Inflammatory macrophage treated with lipopolysaccharide for 4 hours (primary cell): ENCODE results near the gene CMC2.

ENCODE experiments used
- DNase-seq: peaks from one replicate; pipeline ENCODE4 v3.0.0-alpha.2; 2020

CMC2 gene

DNA sequence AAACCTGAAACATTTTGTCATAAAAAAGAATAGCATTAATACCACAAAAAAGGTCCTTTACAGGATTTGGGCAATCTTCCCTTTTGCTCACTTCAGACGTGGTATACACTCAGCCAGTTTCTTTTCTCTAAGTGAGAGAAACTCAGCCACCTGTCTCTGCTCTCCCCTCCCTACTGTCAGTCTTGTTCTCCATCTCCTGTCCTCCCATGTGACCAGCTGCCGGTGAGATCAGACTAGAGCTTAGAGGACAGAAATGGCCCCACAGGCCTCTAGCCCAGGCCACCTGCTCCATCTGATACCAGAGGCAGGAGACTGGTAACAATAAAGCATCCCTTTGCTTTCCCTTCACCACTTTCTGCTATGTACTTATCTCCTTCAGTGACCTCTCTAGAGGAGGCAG, 34.9 kb downstream of the CMC2 start:
- no peak for DNase-seq

DNA sequence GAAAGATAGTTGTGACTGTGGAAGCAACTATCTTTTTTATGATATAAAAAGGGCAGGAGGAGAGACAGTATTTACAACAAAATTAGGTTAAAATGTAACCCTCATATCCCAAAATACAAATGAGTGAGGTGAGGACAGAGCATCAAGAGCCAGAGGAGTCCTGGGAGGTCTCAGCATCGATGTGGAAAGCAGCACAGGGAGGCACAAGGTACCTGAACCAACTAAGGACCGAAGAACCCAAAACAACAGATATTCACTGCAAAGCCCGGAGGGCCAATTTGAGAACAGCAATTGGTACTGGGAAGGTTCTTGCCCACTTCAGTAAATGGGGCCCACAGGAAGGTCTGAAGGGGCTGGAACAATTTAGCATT, 37.6 kb downstream of the CMC2 start:
- DNase-seq = no peak

DNA sequence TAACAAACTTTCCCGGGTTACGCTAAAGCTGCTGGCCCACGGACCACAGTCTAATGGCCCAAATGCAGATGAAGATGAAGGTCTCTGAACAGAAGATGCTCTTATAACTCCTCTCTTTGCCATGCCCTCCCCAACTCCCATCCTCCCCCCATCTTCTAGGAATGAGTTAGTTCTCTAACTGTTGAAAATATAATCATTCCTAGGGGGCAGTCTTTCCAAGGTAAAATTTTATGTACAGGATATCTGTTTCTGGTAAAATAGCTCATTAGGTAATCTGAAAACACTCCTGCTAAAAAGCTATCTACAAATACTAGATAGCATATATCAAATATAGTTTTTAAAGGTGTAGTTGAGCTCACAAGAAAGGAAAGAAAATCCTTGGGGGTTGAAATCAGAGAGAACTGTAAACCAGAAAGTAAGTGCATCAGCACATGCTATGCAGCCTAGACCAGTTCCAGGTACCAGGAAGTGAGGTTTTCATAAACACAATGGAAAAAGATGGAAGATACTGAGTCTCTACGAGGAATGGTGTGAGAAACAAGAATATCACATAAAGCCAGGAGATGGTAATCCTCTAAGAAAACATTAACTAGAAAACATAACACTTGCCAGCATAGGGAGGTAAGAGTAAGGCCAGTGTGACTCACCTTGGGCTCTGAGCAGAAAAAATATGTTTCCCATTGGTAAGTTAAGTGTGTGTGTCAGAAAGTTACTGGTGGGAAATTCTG, 38.1 kb downstream of the CMC2 start:
- no peak for DNase-seq

DNA sequence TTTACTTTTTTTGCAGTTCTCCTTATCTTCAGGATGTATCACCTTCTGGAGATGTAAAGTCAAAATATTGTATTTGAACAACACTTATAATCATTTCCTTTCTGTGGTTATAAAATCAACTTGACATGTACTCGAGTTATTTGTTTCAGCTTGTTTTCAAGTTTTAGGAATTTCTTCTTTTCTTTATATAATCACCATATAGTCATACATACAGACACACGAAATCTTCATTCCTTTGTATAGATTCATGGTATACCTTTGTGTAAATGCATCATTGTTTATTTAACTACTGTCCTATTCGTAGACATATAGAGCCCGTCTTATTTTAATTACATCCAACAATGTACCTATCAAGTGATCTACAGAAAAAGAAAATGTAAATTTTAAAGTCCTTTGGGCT, 40.1 kb downstream of the CMC2 start:
- DNase-seq = no peak

DNA sequence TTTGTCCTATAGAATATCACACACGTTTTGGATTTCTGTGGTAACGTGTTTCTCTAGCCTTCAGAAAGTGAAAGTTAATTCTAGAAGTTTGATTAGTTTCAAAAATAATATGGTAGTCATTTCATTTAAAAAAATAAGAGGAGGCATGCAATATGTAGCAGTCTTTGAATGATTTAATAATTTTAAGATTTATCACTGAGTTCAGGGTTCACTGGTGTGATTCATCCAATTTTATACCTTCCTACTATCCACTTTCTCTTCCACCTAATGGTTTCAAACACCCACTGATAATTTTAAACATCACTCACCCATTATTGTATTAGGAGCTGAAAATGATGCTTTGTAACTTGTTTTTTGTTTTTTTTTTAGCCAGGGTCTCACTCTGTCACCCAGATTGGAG, 42.3 kb downstream of the CMC2 start:
- no peak for DNase-seq

DNA sequence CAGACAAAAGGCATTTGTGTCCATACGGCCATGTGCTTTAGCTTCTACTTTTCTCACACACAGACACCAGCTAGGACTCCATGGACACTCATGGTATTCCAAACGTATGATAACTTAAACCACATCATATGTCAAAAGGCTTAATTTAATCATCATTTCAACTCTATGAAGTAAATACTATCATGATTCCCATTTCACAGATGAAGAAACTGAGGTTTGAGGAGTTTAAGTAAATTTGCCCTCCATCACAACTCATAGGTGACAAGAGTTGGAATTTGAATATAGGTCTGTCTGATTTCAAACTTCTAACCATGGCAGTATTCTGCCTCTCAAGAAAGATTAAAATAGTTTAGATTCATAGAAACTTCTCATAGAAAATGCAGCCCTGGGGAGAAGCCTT, 43.8 kb downstream of the CMC2 start:
- no peak for DNase-seq

DNA sequence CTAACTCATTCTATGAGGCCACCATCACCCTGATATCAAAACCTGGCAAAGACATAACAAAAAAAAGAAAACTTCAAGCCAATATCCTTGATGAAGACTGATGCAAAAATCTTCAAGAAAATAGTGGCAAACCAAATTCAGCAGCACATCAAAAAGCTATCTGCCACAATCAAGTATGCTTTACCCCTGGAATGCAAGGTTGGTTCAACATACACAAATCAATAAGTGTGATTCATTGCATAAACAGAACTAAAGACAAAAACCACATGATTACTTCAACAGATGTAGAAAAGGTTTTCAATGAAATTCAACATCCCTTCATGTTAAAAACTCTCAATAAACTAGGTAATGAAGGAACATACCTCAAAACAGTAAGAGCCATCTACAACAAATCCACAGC, 48.4 kb downstream of the CMC2 start:
- no peak for DNase-seq

DNA sequence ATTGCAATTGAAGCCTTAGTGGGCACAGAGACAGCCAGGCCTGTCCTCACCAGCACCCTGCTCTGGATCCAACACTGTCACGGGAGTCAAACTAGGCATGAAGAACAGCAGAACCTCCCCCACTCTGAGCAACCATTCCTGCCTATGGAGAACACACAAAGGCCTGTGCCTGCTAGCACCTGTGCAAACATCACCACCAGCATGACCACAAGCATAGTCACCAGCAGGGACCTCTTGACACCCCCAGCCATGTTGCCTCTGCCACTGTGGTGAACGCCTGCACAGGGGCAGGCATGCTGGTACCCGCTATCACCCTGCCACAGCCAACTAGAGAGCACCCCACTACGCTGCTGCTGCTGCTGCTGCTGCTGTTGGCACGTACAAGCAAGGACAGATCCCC, 51.7 kb downstream of the CMC2 start:
- DNase-seq = no peak

DNA sequence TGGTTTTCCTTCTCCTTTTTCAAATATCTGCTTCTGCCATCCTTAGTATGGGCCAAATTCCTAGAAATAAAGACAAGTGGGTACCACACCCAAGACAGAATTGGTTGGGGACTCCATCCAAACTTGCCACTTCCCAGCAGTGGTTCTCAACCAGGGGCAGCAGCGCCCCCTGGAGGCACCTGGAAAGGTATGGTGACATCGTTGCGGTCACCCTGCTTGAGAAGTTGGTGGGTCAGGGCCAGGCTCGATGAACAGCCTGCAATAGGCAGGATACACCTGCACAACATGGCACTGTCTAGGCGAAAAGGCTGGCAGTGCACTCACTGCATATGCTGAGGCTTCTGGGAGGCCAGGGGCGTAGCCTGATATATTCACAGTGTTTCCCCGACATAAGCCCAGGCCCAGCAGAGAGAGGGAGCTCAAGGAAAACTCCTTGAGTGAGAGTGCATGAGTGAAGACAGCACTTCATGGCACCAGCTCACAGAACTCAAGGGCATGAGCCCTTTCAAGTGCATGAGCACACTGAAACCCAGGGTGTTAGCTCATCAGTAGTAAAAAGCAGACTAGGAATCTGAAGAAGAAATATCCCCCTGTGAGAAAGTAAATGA, 57.7 kb downstream of the CMC2 start:
- DNase-seq = no peak

DNA sequence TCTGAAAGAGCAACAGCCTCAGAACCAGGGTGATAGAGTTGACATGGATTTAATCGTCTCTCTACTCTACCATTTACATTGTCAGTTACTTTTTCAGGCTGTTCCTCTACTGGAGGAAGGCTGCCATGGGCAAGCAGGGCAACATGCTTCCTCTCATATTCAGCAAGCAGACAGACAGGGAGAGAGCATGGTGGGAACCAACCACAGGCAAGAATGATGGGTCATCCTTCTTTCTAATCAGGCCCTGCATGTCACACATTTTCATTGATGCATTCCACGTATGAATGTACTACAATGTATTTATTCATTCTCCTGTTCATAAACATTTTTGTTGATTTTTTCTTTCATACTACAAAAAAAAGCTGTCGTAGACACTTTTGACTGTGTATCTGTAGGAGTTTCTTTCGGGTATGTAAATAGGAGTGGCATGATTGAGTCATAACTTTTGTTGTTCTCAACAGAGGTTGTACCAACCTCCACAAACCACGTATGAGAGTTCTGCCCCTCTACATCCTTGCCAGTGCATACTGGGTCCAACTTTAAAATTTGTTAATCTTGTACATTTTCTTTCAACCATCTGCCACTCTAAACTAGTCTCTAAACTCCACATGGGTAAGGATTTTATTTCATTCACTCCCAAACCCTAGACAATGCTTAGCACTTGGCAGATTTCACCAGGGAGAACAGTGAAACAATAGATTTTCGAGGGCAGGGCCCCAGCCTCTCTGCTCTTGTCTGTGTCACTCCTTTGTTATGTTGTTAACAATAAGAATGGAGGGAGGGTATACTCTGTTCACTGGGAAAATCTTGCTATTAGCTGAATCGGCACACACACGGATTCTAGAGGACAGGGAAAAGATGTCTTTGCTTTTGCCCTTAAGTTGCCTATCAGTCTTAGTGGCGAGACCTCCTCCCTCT, 58.7 kb downstream of the CMC2 start:
- no peak for DNase-seq

DNA sequence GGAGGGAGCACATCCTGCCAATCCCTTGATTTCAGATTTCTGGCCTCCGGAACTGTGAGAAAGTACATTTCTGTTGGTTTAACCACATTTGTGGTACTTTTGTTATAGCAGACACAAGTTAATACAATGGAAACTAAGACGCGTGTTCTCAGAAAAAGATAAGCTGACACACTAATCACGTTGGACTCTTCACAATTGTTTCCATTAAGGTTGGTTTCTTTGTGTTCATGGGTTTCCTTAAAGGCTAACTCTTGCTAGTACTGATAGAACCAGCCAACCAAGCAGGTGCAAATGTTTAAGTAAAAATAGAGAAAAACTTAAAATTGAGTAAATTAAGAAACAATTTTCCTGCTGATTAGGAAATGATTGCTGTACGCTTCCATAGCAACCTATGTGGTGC, 59.4 kb downstream of the CMC2 start:
- no peak for DNase-seq

DNA sequence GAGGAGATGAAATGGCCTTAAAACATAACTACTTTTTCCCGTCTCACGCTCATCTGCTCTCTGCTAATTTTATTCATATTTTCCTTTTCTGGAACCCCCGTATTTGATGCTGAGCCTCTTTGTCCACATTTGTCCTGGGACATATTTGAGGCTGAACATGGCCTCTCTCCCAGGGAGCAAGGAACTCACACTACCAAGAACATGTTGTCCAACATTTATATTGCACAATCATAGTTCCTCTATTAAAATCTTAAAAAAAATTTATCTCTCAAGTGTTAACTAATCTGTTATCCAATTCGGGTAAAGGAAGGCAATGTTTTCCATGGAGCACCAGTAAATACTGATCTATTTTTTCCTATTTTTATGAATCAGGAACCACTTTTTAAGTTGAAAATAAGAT, 60.2 kb downstream of the CMC2 start:
- no peak for DNase-seq

DNA sequence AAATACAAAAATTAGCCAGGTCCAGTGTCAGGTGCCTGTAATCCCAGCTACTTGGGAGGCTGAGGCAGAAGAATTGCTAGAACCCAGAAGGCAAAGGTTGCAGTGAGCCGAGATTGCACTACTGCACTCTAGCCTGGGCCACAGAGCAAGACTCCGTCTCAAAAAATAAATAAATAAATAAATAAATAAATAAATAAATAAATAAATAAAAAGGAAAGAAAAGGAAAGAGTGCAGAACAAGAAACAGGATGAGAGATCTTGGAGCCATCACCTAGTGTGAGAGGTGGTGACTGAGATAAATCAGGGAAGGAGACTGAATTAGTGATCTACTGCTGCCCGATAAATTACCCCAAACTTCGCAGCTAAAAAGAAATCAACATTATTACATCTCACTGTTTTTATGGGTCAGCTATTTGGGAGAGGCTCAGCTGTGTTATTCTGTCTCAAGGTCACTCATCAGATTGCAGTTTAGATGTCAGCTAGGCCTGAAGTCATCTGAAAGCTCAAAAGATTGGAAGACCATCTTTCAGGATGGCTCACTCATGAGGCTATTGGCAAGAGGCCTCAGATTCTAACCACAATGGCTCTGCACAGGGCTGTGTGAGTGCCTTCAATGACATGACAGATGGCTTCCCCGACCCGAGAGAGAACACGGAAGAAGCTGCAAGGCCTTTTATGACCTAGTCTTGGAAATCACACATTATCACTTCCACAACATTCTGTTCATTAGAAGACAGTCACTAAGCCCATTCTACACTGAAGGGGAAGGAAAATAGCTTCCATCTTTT, 66.4 kb downstream of the CMC2 start:
- no peak for DNase-seq

DNA sequence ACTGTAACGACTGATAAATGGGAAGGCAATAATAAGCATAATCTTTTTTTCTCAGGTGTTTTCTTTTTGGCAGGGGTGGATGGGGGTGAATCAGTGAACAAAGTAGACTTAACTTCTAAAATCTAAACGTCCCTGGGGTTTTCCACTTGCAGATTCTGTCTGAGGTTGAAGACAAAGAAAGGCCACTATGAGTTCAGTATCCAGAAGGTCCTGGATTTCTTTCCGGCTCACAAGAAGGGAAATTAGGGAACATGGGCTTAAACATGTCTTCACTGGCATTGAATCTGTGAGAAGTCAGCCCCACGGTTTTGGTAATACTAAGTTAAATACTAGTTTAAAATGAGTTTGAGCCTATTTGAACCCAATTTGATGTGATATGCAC, 67.8 kb downstream of the CMC2 start:
- no peak for DNase-seq

DNA sequence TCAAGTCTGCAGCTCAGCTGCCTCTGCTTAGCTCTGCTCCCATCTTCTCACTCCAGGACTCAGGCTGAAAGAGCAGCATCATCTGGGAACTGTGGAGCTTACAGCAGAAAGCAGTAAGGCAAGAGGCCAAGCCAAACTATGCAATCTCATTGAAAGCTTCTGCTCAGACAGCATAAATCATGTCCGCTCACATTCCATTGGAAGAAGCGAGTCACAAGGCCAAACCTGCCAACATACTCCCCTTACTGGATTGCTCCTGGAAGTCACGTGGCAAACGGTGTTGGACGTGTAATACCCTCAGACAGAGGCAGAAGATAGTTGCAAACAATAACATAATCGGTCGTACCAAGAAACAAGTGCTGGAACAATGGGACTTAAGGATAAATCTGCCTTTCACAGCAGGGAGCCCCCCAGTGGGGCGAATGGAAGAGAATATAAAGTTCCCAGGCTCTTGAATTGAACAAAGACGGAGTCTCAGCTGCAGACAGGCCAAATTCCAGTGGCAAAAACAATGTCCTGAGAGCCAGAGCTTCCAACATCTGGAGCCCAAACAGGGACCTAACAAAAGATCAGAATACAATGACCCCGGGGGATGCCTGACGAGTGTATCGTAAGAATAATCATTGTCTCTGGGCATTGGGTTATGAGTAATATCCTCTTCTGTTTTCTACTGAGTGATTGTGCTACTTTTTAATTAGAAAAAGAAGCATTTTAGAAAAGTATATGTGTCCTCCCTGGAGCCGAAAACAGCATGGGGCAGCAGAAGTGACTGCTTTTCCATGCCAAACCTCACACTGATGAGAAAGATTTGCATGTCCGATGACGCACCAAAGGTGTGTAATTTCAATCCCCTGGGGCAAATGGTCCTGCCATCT, 68.4 kb downstream of the CMC2 start:
- no peak for DNase-seq

DNA sequence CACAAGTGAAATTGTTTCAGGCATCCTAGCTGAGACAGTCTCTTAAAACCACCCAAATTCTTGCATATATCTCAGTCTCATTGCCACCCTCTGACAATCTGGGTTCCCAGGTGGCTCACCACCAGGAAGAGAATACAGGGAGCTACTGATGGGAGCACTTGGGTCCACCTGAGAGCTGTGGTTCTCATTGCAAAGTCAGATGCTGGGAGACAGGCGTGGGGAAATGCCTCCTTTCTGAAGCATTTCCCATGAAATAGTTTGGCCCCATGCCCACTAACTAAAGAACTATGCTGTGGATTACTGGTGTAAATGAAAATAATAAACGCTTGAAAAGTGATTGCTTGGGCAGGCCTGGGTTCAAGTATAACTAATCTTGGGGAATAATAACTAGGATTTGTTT, 70.3 kb downstream of the CMC2 start:
- no peak for DNase-seq

DNA sequence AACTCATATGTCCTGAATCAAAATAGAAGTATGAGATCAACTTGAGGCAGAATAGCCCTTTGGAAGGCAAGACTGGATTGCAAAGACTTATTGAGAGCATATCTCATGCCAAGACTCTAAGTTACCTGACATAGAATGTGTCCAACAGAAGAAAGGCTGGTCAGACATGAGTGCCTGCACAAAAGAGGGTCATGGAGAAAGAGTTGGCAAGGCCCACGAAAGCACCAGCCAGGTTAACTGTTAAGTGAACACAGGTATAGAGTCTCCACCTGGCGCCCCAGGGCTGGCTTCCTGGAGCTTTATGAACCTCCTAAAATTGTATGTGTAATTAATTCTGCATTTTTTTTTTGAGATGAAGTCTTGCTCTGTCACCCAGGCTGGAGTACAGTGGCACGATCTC, 71.0 kb downstream of the CMC2 start:
- no peak for DNase-seq

DNA sequence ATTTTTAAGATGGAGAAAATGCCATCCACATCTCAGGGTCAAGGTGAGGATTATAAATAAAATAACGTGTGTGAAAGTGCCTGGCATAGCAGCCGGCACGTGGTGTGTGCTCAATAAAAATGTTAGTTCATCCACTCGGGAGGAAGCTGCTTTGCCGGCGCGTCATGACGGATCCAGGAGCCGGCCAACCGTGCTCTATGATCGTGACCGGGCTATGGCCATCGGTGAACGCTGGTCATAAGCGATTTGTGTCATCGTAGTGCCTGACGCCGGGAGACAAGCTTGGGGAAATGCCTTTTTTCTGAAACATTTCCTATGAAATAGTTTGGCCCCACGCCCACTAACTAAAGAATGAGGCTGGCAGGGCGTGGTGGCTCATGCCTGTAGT, 74.0 kb downstream of the CMC2 start:
- peak; percentile 58 for DNase-seq

DNA sequence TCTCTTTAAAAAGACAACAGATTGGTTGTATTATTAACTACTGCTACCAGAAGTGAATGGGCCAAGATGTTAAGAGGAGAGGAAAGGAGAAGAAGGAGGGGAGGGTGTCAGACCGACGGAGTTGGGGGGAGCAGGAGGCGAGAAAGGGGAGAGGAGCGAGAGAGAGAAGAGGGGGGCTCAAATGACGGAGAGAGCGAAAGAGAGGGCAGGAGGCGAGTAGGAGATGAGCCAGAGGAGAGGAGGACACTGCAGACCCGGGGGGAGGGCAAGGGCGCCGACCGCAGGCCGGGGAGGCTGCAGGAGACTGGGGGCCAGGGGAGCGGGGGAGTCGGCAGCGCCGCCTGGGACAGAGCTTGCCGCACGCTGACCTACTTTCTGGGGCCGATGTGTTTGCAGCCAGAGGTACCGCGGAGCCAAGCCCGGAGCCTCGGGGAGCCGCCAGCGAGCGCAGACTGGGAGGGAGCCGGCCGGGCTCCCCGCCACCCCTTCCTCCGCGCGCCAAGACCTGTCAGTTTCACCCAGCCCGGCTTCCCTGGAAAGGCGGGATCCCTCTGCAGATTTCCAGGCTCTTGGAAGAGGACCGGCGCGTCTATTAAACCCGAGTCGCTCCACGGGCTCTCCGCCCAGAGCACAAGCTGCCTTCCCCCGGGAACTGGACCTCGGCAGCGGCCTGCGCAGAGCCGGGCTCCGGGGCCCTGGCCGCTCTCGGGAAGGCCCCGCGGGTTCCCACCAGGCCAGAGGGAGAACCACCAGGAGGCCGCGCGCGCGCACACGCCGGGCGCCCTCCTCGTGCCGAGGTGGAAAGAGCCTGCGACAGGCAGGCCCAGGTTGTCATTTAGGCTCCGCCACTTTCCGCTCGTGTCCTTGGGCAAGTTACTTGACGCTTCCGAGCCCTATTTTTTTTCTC, 74.6 kb downstream of the CMC2 start:
- DNase-seq = no peak

DNA sequence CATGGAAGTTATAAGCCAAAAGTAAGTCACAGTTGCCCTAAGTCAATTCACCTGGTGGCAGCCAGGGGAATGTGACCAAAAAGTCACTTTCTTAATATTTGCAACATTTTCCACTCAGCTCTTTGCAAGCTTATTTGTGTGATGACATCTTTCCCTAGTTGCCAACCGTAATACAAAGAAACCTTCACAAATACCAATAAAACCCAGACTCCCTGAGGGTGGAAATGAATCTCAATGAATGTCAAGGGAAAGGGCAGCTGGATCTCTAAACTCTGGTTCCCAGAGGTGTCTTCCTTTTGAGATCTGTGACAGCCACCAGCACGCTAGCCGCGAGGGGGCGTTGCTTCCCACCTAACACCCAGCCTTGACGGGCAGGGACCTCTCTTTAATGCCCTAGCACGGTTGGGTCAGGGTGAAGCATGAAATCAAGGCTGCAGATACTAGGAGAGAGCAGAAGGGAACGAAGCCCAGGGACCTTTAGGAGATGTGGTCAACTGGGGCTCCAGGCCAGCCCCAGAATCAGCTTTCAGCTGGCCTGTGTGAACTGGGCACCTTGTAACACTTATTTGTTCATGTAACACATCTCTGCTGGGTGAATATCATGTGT, 82.2 kb downstream of the CMC2 start:
- peak; percentile 5 for DNase-seq

DNA sequence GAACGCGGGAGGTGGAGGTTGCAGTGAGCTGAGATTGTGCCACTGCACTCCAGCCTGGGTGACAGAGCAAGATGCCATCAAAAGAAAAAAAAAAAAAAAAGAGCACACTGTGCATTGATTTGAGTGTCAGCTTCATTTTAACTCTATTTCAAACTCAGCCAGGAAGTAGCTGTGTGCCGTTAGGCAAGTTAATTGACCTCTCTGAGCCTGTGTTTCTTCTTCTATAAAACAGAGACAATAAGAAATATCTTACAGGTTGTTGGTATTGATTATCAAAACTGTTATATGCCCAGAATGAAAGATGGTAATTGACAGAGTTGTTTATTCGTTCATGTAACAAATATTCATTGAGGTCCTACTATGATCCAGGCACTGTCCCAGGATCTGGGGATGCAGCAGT, 83.3 kb downstream of the CMC2 start:
- no peak for DNase-seq
